ENCODE data around the gene PRKD1. TPM values are rescaled to one million over a fixed set of nuclear protein-coding genes. Genes with fewer than 3 reads are reported as not detected.

PRKD1 gene
- total and polyA plus RNA-seq, 10 of the 15 experiments (the other 5 are each of a cell fraction or from before 2014, with no cell fraction given) = 0.02 to 0.56 TPM; not detected in 8

DNA sequence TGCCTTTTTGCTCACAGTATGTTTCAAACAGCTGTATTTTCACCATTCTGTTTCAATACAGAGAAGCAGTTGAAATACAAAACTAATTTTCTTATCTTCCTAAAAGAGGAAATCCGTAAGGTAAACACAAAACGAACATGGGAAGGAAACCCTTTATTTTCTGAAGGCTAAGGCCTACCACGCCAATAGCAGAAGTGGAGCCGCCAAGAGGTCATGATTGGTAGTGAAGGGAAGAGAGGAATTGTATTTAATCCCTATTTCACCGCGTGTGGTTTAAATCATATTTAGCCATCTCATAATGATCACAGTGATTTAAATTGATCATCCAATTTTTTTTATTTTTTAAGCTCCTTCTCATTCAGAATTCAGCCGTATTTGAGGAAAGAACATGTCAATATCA lies 398.2 kb downstream of the PRKD1 start:
- H3K9ac ChIP-seq (ENCODE audit: control insufficient read depth, insufficient read depth, low read length) = no peak overlapping the region
- H4K20me1 ChIP-seq (ENCODE audit: control insufficient read depth, insufficient read depth) = no peaks in the 10 kb centered on the region
- in situ Hi-C loops (cut with MboI) (no loop called here), intact Hi-C loops (cut with micrococcal nuclease; ENCODE audit: unreplicated experiment) (no loop called here)
- no peak for FAIRE-seq
- no peak overlapping the region for H2AFZ ChIP-seq (ENCODE audit: control insufficient read depth, low read depth, low read length)
- no peaks in the 10 kb centered on the region for H3K79me2 ChIP-seq (ENCODE audit: control insufficient read depth, insufficient read depth, low read length)
- no peak for ATAC-seq
- no TSS peak for BruUV-seq (replicated peaks)
- H3K36me3 ChIP-seq (ENCODE audit: control insufficient read depth in 2 of 2, insufficient read depth in 2 of 2, low read length in 1 of 2) = no peaks in the 10 kb centered on the region
- no peak overlapping the region for H3K4me2 ChIP-seq (ENCODE audit: control insufficient read depth, insufficient read depth)
- no peaks in the 10 kb centered on the region for H3K9me3 ChIP-seq (replicated peaks; ENCODE audit: control insufficient read depth, insufficient read depth, low read length)
- ChIA-PET SMC1A (ENCODE audit: uncharacterized antibody, unreplicated experiment) (no interaction called here), POLR2A (no interaction called here), RAD21 (ENCODE audit: unreplicated experiment) (no interaction called here), CTCF (no interaction called here)
- no peak for TF ChIP-seq IKZF2 (IDR thresholded peaks at IDR 0.05)
- TF ChIP-seq MEF2A (IDR thresholded peaks at IDR 0.05; ENCODE audit: insufficient read depth, low read depth, low read length) = no peak
- no peak for TF ChIP-seq CREB1 (IDR thresholded peaks at IDR 0.05; ENCODE audit: low read depth)
- no peak for TF ChIP-seq CHD4 (IDR thresholded peaks at IDR 0.05)
- TF ChIP-seq CEBPZ (IDR thresholded peaks at IDR 0.05; ENCODE audit: low read depth, low read length) = no peak
- TF ChIP-seq, protein P1, sequence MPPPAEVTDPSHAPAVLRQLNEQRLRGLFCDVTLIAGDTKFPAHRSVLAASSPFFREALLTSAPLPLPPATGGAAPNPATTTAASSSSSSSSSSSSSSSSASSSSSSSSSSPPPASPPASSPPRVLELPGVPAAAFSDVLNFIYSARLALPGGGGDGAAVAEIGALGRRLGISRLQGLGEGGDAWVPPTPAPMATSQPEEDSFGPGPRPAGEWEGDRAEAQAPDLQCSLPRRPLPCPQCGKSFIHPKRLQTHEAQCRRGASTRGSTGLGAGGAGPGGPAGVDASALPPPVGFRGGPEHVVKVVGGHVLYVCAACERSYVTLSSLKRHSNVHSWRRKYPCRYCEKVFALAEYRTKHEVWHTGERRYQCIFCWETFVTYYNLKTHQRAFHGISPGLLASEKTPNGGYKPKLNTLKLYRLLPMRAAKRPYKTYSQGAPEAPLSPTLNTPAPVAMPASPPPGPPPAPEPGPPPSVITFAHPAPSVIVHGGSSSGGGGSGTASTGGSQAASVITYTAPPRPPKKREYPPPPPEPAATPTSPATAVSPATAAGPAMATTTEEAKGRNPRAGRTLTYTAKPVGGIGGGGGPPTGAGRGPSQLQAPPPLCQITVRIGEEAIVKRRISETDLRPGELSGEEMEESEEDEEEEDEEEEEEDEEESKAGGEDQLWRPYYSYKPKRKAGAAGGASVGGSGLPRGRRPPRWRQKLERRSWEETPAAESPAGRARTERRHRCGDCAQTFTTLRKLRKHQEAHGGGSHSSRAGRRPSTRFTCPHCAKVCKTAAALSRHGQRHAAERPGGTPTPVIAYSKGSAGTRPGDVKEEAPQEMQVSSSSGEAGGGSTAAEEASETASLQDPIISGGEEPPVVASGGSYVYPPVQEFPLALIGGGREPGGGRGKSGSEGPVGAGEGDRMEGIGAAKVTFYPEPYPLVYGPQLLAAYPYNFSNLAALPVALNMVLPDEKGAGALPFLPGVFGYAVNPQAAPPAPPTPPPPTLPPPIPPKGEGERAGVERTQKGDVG (CRISPR knock-in tag; IDR thresholded peaks at IDR 0.05) = no peak
- TF ChIP-seq BHLHE40 (IDR thresholded peaks at IDR 0.05; ENCODE audit: borderline replicate concordance in 1 of 2, low read depth in 2 of 2, low read length in 1 of 2) = no peak
- no peak for TF ChIP-seq CREM (IDR thresholded peaks at IDR 0.05; ENCODE audit: low read depth)
- no peak for TF ChIP-seq HDGF (IDR thresholded peaks at IDR 0.05)
- TF ChIP-seq ZNF622 (IDR thresholded peaks at IDR 0.05) = no peak
- TF ChIP-seq TCF12 (IDR thresholded peaks at IDR 0.05; ENCODE audit: low read depth, low read length) = no peak
- TF ChIP-seq BMI1 (IDR thresholded peaks at IDR 0.05; ENCODE audit: borderline replicate concordance) = no peak
- TF ChIP-seq JUND (IDR thresholded peaks at IDR 0.05; ENCODE audit: low read depth, low read length) = no peak
- no peak for TF ChIP-seq NR2C2 (IDR thresholded peaks at IDR 0.05; ENCODE audit: borderline replicate concordance, control insufficient read depth, insufficient read length, low read depth)
- no peak for TF ChIP-seq HDAC2 (IDR thresholded peaks at IDR 0.05)
- TF ChIP-seq SP1 (IDR thresholded peaks at IDR 0.05; ENCODE audit: low read depth, low read length) = no peak
- TF ChIP-seq JUNB (IDR thresholded peaks at IDR 0.05) = no peak
- TF ChIP-seq NFYB (IDR thresholded peaks at IDR 0.05; ENCODE audit: insufficient read depth, low read depth, low read length) = no peak
- no peak for TF ChIP-seq TCF7 (IDR thresholded peaks at IDR 0.05; ENCODE audit: borderline replicate concordance)
- TF ChIP-seq KAT2A (conservative IDR thresholded peaks at IDR 0.05; ENCODE audit: control insufficient read depth, low read depth, low read length) = no peak
- 36% methylated on average over 7 of the region's 7 CpGs for WGBS (ENCODE audit: insufficient coverage, insufficient replicate concordance, low lambda C conversion rate, missing lambda C conversion rate)
- H3K27ac ChIP-seq (ENCODE audit: control insufficient read depth, insufficient read depth) = no peak overlapping the region
- DNase-seq (ENCODE audit: low read depth, low spot score) = no peak
- no peaks in the 10 kb centered on the region for H3K27me3 ChIP-seq (replicated peaks in 1 of 2; ENCODE audit: control insufficient read depth in 2 of 2, insufficient read depth in 2 of 2, low read length in 1 of 2)
- H3K4me3 ChIP-seq = no peak overlapping the region
- H3K4me1 ChIP-seq (ENCODE audit: control insufficient read depth, insufficient read depth, low read length) = no peaks in the 10 kb centered on the region
